ENCODE data around the gene ST6GAL1.

The ST6GAL1 gene

DNA sequence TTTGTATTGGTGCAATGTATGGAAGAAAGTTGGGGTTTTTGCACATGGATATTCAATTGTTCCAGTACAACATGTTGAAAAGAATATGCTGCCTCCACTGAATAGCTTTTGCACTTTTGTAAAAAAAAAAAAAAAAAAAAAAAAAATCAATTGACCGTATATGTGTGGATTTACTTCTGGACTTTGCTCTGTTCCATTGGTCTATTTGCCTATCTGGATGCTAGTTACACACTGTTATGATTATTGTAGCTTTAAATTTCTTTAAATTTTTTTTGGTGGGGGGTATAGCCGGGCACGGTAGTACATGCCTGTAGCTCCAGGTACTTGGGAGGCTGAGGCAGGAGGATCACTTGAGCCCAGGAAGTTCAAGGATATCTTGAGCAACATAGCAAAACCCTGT is 156.5 kb downstream of the ST6GAL1 start:
- Histone ChIP-seq H3K4me1 (ENCODE audit: control extremely low read depth in 1 of 4, control insufficient read depth in 4 of 4, insufficient read depth in 4 of 4, low read length in 3 of 4) (peaks cover 0 to 19% (median 4%) of the 10 kb centered on the region in 4 experiments), H3K27me3 (replicated peaks in 2 of 5; ENCODE audit: control insufficient read depth in 4 of 5, insufficient read depth in 5 of 5, low read length in 4 of 5) (no peaks in the 10 kb centered on the region), H3K9me3 (ENCODE audit: control extremely low read depth in 1 of 5, control insufficient read depth in 4 of 5, insufficient read depth in 2 of 5, low read depth in 1 of 5, low read length in 4 of 5) (peaks cover 0 to 20% (median 3%) of the 10 kb centered on the region in 5 experiments), H3K36me3 (ENCODE audit: control insufficient read depth in 4 of 4, insufficient read depth in 4 of 4, low read length in 3 of 4) (no peaks in the 10 kb centered on the region), H3K27ac (ENCODE audit: insufficient read depth in 1 of 2, low read depth in 1 of 2, low read length in 2 of 2, poor library complexity in 1 of 2, severe bottlenecking in 2 of 2) (no peak overlapping the region), H3K4me3 (ENCODE audit: control insufficient read depth in 1 of 7, extremely low read depth in 1 of 7, insufficient read depth in 4 of 7, low read depth in 2 of 7, low read length in 6 of 7) (no peak overlapping the region)
- no CpG with 5 or more reads among the region's 3 CpGs for WGBS (ENCODE audit: insufficient coverage)
- ChIA-PET POLR2A (no interaction called here), CTCF (interaction anchor here (1.3 kb wide), 1 partner anchor 12 kb away, joined by 4 read pairs; no protein-coding TSS in a partner anchor)
- DNase-seq, result no peak

DNA sequence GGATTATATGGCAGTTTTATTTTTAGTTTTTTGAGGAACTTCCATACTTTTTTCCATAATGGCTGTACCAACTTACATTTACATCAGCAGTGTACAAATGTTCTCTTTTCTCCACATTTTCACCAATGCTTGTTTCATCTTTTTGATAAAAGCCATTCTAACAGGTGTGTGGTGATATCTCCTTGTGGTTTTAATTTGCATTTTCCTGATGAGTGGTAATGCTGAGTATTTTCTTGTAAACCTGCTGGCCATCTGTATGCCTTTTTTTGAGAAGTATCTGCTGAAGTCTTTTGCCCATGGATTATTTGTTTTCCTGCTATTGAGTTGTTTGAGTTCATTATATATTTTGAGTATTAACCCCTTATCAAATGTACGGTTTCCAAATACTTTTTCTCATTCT is 158.4 kb downstream of the ST6GAL1 start:
- no CpG with 5 or more reads among the region's 1 CpG for WGBS (ENCODE audit: insufficient coverage)
- Histone ChIP-seq H3K4me3 (ENCODE audit: control insufficient read depth in 1 of 7, extremely low read depth in 1 of 7, insufficient read depth in 4 of 7, low read depth in 2 of 7, low read length in 6 of 7) (no peak overlapping the region), H3K4me1 (ENCODE audit: control extremely low read depth in 1 of 4, control insufficient read depth in 4 of 4, insufficient read depth in 4 of 4, low read length in 3 of 4) (peaks cover 0 to 10% (median 0%) of the 10 kb centered on the region in 4 experiments), H3K36me3 (ENCODE audit: control insufficient read depth in 4 of 4, insufficient read depth in 4 of 4, low read length in 3 of 4) (no peaks in the 10 kb centered on the region), H3K27ac (ENCODE audit: insufficient read depth in 1 of 2, low read depth in 1 of 2, low read length in 2 of 2, poor library complexity in 1 of 2, severe bottlenecking in 2 of 2) (no peak overlapping the region), H3K9me3 (ENCODE audit: control extremely low read depth in 1 of 5, control insufficient read depth in 4 of 5, insufficient read depth in 2 of 5, low read depth in 1 of 5, low read length in 4 of 5) (peaks cover 2 to 24% (median 3%) of the 10 kb centered on the region in 5 experiments), H3K27me3 (replicated peaks in 2 of 5; ENCODE audit: control insufficient read depth in 4 of 5, insufficient read depth in 5 of 5, low read length in 4 of 5) (no peaks in the 10 kb centered on the region)
- ChIA-PET CTCF (no interaction called here), POLR2A (no interaction called here)
- DNase-seq, result no peak

DNA sequence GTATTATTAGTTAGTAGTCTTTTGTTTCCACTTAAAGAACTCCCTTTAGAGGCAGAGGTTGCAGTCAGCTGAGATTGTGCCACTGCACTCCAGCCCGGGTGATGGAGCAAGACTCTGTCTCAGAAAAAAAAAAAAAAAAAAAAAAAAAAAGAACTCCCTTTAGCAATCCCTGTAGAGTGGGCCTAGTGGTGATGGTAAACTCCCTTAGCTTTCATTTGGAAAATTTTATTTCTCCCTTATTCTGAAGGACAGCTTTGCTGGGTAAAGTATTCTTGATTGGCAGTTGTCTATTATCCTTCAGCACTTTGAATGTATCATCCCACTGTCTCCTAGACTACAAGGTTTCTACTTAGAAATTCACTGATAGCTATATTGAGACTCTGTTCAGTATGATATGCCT is 163.0 kb downstream of the ST6GAL1 start:
- Histone ChIP-seq H3K27me3 (replicated peaks in 2 of 5; ENCODE audit: control insufficient read depth in 4 of 5, insufficient read depth in 5 of 5, low read length in 4 of 5) (no peaks in the 10 kb centered on the region), H3K4me3 (ENCODE audit: control insufficient read depth in 1 of 7, extremely low read depth in 1 of 7, insufficient read depth in 4 of 7, low read depth in 2 of 7, low read length in 6 of 7) (no peak overlapping the region), H3K9me3 (ENCODE audit: control extremely low read depth in 1 of 5, control insufficient read depth in 4 of 5, insufficient read depth in 2 of 5, low read depth in 1 of 5, low read length in 4 of 5) (peaks cover 2 to 28% (median 5%) of the 10 kb centered on the region in 5 experiments), H3K36me3 (ENCODE audit: control insufficient read depth in 4 of 4, insufficient read depth in 4 of 4, low read length in 3 of 4) (no peaks in the 10 kb centered on the region), H3K4me1 (ENCODE audit: control extremely low read depth in 1 of 4, control insufficient read depth in 4 of 4, insufficient read depth in 4 of 4, low read length in 3 of 4) (no peaks in the 10 kb centered on the region), H3K27ac (ENCODE audit: insufficient read depth in 1 of 2, low read depth in 1 of 2, low read length in 2 of 2, poor library complexity in 1 of 2, severe bottlenecking in 2 of 2) (no peak overlapping the region)
- DNase-seq, result no peak
- ChIA-PET CTCF (interaction anchor here (1.3 kb wide), 1 partner anchor 43 kb away, joined by 3 read pairs; no protein-coding TSS in a partner anchor), POLR2A (no interaction called here)
- 86% methylated on average over 1 of the region's 1 CpG for WGBS (ENCODE audit: insufficient coverage)

DNA sequence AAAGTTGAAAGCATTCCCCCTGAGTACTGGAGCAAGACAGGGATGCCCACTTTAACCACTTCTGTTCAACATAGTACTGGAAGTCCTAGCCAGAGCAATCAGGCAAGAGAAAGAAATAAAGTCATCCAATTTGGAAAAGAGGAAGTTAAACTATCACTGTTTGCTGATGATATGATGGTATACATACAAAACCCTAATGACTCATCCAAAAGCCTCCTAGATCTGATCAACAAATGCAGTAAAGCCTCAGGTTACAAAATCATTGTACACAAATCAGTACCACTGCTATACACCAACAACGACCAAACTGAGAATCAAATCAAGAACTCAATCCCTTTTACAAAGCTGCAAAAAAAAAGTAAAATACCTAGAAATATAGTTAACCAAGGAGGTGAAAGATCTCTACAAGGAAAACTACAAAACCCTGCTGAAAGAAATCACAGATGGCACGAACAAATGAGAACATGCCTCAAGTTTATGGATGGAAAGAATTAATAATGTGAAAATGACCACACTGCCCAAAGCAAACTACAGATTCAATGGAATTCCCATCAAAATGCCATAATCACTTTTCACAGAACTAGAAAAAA is 168.7 kb downstream of the ST6GAL1 start:
- Histone ChIP-seq H3K4me3 (ENCODE audit: control insufficient read depth in 1 of 7, extremely low read depth in 1 of 7, insufficient read depth in 4 of 7, low read depth in 2 of 7, low read length in 6 of 7) (no peak overlapping the region), H3K4me1 (ENCODE audit: control extremely low read depth in 1 of 4, control insufficient read depth in 4 of 4, insufficient read depth in 4 of 4, low read length in 3 of 4) (peaks cover 6 to 16% (median 11%) of the 10 kb centered on the region in 4 experiments), H3K9me3 (ENCODE audit: control extremely low read depth in 1 of 5, control insufficient read depth in 4 of 5, insufficient read depth in 2 of 5, low read depth in 1 of 5, low read length in 4 of 5) (peaks cover 1 to 14% (median 5%) of the 10 kb centered on the region in 5 experiments), H3K36me3 (ENCODE audit: control insufficient read depth in 4 of 4, insufficient read depth in 4 of 4, low read length in 3 of 4) (no peaks in the 10 kb centered on the region), H3K27me3 (replicated peaks in 2 of 5; ENCODE audit: control insufficient read depth in 4 of 5, insufficient read depth in 5 of 5, low read length in 4 of 5) (no peaks in the 10 kb centered on the region), H3K27ac (ENCODE audit: insufficient read depth in 1 of 2, low read depth in 1 of 2, low read length in 2 of 2, poor library complexity in 1 of 2, severe bottlenecking in 2 of 2) (no peak overlapping the region)
- ChIA-PET POLR2A (no interaction called here), CTCF (no interaction called here)
- peak in 2 of 3 donors; percentile 24 to 50 for DNase-seq
- WGBS (ENCODE audit: insufficient coverage), result no CpG with 5 or more reads among the region's 2 CpGs

DNA sequence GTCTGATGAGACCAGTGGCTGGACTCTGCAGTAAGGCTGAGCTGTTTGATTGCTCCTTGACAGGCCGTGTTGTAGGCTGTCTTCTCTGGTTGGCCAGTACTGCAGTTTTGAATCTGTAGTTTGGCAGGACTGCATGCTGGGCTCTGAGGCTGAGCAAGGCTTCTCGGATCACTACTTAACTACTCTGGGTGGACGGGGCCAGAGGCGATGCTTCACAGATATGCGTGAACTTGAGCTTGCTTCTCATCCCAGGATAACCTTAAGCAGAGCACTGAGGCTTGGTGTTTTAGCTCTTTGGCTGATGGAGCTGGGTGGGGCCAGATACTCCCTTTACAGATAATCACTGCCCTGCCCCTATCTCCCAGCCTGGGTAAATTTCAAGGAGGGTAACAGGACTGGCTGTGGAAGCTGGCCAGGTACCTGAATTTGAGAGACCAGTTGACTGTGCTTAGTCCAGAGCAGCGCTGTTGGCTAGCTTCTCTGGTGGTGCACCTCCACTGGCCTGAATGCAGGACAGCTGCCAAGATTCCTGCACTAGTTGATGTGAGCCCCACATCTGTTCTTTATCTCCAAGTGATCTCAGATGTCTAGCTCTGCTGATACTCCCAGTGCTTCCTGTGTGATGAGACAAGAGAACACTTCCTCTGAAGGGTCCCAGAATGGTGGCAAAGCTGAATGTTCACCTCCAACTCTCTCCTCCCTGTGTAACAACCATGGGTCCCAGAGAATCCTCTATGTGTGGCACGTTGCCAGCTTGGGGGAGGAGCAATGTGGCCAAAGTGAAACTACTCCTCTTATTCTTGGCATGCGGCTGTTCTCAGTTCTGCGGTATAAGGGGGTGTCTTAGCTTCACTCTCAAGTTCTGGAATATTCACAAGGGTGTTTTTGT is 171.1 kb downstream of the ST6GAL1 start:
- H3K4me3 ChIP-seq (ENCODE audit: control insufficient read depth in 1 of 7, extremely low read depth in 1 of 7, insufficient read depth in 4 of 7, low read depth in 2 of 7, low read length in 6 of 7), result peak overlapping the region in 6 of 7 experiments; percentile 15 to 61 (median 42)
- H3K36me3 ChIP-seq (ENCODE audit: control insufficient read depth in 4 of 4, insufficient read depth in 4 of 4, low read length in 3 of 4), result no peaks in the 10 kb centered on the region
- no peaks in the 10 kb centered on the region for H3K27me3 ChIP-seq (replicated peaks in 2 of 5; ENCODE audit: control insufficient read depth in 4 of 5, insufficient read depth in 5 of 5, low read length in 4 of 5)
- WGBS (ENCODE audit: insufficient coverage), result 66% methylated on average over 9 of the region's 9 CpGs
- POLR2A ChIA-PET, result interaction anchor here (1.0 kb wide), 1 partner anchor 12 kb away, joined by 3 read pairs; no protein-coding TSS in a partner anchor
- H3K27ac ChIP-seq (ENCODE audit: insufficient read depth in 1 of 2, low read depth in 1 of 2, low read length in 2 of 2, poor library complexity in 1 of 2, severe bottlenecking in 2 of 2), result no peak overlapping the region
- H3K9me3 ChIP-seq (ENCODE audit: control extremely low read depth in 1 of 5, control insufficient read depth in 4 of 5, insufficient read depth in 2 of 5, low read depth in 1 of 5, low read length in 4 of 5), result peaks cover 0 to 7% (median under 1%) of the 10 kb centered on the region in 5 experiments
- peak; percentile 72 to 89 (median 88) for DNase-seq
- CTCF ChIA-PET, result interaction anchor here (0.8 to 4.2 kb wide), 7 partner anchors 12 to 249 kb away, joined by 3 to 25 read pairs (median 4); partner anchors contain the start of gene RPL39L
- peaks cover 6 to 16% (median 11%) of the 10 kb centered on the region in 4 experiments for H3K4me1 ChIP-seq (ENCODE audit: control extremely low read depth in 1 of 4, control insufficient read depth in 4 of 4, insufficient read depth in 4 of 4, low read length in 3 of 4)

DNA sequence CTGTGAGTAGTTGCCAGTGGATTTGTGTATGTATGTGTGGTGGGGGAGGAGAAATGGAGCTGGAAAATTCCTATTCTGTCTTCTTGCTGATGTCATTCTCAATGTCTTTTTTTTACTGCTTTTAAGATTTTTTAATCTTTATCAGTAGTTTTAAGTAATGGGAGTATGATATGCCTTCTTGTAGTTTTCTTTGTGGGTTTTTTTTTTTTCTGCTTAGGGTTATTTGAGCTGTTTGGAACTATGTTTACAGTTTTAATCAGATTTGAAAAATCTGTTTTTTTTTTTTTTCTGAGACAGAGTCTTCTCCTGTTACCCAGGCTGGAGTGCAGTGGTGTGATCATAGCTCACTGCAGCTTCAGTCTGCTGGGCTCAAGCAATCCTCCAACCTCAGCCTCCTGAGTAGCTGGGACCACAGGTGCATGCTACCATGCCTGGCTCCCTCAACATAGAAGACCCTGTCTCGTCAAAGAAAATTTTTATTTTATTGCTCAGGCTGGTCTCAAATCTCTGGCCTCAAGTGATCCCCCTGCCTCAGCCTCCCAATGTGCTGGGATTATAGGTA is 171.8 kb downstream of the ST6GAL1 start:
- Histone ChIP-seq H3K4me1 (ENCODE audit: control extremely low read depth in 1 of 4, control insufficient read depth in 4 of 4, insufficient read depth in 4 of 4, low read length in 3 of 4) (peaks cover 6 to 16% (median 11%) of the 10 kb centered on the region in 4 experiments), H3K9me3 (ENCODE audit: control extremely low read depth in 1 of 5, control insufficient read depth in 4 of 5, insufficient read depth in 2 of 5, low read depth in 1 of 5, low read length in 4 of 5) (peaks cover 0 to 2% (median 0%) of the 10 kb centered on the region in 5 experiments), H3K27me3 (replicated peaks in 2 of 5; ENCODE audit: control insufficient read depth in 4 of 5, insufficient read depth in 5 of 5, low read length in 4 of 5) (no peaks in the 10 kb centered on the region), H3K27ac (ENCODE audit: insufficient read depth in 1 of 2, low read depth in 1 of 2, low read length in 2 of 2, poor library complexity in 1 of 2, severe bottlenecking in 2 of 2) (no peak overlapping the region), H3K4me3 (ENCODE audit: control insufficient read depth in 1 of 7, extremely low read depth in 1 of 7, insufficient read depth in 4 of 7, low read depth in 2 of 7, low read length in 6 of 7) (peak overlapping the region in 5 of 7 experiments; percentile 21 to 61 (median 47)), H3K36me3 (ENCODE audit: control insufficient read depth in 4 of 4, insufficient read depth in 4 of 4, low read length in 3 of 4) (no peaks in the 10 kb centered on the region)
- no peak for DNase-seq
- ChIA-PET CTCF (interaction anchor here (1.5 to 4.2 kb wide), 5 partner anchors 11 to 64 kb away, joined by 4 to 25 read pairs (median 6); partner anchors contain the start of gene RPL39L), POLR2A (interaction anchor here (0.6 to 1.0 kb wide), 2 partner anchors 12 to 1261 kb away, joined by 3 read pairs; no protein-coding TSS in a partner anchor)
- 100% methylated on average over 1 of the region's 1 CpG for WGBS (ENCODE audit: insufficient coverage)

Measured in common myeloid progenitor, CD34-positive (primary cell).